Activated B cell treated with CpG ODN at 0.5 μM for 24 hours (primary cell): ENCODE results near the gene RNASE8. TPM values are rescaled to one million over a fixed set of nuclear protein-coding genes. Genes with fewer than 3 reads are reported as not detected.

Experiments used
- ATAC-seq: fragments of 200-7000 bp; cut with Tn5 transposase; one replicate; pipeline ENCODE4 v1.10.0; 2021; ENCODE audit warnings: low read depth, mild to moderate bottlenecking, moderate library complexity
- CTCF ChIA-PET: fragments of 350-600 bp; sonication (Branson Sonifier 250); formaldehyde crosslinking; loops from one replicate; lab custom pipeline; 2021; ENCODE audit warnings: antibody characterized with exemption; lab: Charles Lee
- POLR2A ChIA-PET: fragments of 350-600 bp; sonication (Branson Sonifier 250); formaldehyde crosslinking; loops from one replicate; lab custom pipeline; 2021; ENCODE audit warnings: antibody characterized with exemption; lab: Charles Lee
- DNase-seq: peaks from one replicate; pipeline ENCODE4 v3.0.0; 2022
- H3K27ac Mint-ChIP-seq: one replicate; pipeline ENCODE4 v1.8.0; 2020; ENCODE audit warnings: mixed read lengths
- H3K27me3 Mint-ChIP-seq: one replicate; pipeline ENCODE4 v1.8.0; 2021; ENCODE audit warnings: mixed read lengths
- H3K36me3 Mint-ChIP-seq: one replicate; pipeline ENCODE4 v1.8.0; 2021; ENCODE audit warnings: low read depth, mixed read lengths
- H3K4me1 Mint-ChIP-seq: one replicate; pipeline ENCODE4 v1.8.0; 2021; ENCODE audit warnings: mixed read lengths
- H3K4me3 Mint-ChIP-seq: one replicate; pipeline ENCODE4 v1.8.0; 2020; ENCODE audit warnings: mild to moderate bottlenecking, mixed read lengths
- H3K9me3 Mint-ChIP-seq: one replicate; pipeline ENCODE4 v1.8.0; 2020; ENCODE audit warnings: mixed read lengths
- CTCF ChIP-seq: fragments of 200-600 bp; IDR thresholded peaks from one replicate; pipeline ENCODE4 v1.8.0; 2022; ENCODE audit warnings: antibody characterized with exemption, mild to moderate bottlenecking
- intact Hi-C: fragments of 100-400 bp; cut with micrococcal nuclease; formaldehyde crosslinking; loops from one replicate; pipeline ENCODE4 v1.15.1; 2024
- total RNA-seq: library from RNA; stranded (reverse); gene quantifications from 2 replicates; pipeline ENCODE4 v1.2.3, GENCODE V29; 2022

Gene RNASE8
- total RNA-seq, 1 donor from 2014 or later, result not detected

GRCh38 chr14:21104448-21105060 is 46.9 kb downstream of the RNASE8 start:
- no peaks in the 10 kb centered on the region for H3K36me3 Mint-ChIP-seq
- intact Hi-C loops, result loop anchor here (1.0 to 10.0 kb wide), 10 partner anchors 12 to 650 kb away; partner anchors contain the start of genes APEX1, HNRNPC, METTL17 and OSGEP
- ChIA-PET CTCF (interaction anchor here (0.8 to 14.7 kb wide), 13 partner anchors 9 to 409 kb away, joined by 3 to 257 read pairs (median 7); partner anchors contain the start of gene ARHGEF40), POLR2A (interaction anchor here (0.5 to 2.9 kb wide), 10 partner anchors 12 to 423 kb away, joined by 3 to 29 read pairs (median 6); partner anchors contain the start of genes ARHGEF40, METTL3 and NDRG2)
- H3K27me3 Mint-ChIP-seq, result peaks cover 10% of the 10 kb centered on the region
- H3K27ac Mint-ChIP-seq, result peak overlapping the region; percentile 90
- ATAC-seq (peak; percentile 49), DNase-seq (no peak)
- TF ChIP-seq CTCF, result peak; percentile 77
- peak overlapping the region; percentile 79 for H3K4me3 Mint-ChIP-seq
- H3K9me3 Mint-ChIP-seq, result no peaks in the 10 kb centered on the region
- H3K4me1 Mint-ChIP-seq, result peaks cover 15% of the 10 kb centered on the region

- Mint-ChIP-seq H3K4me1 (peaks cover 15% of the 10 kb centered on the region), H3K27ac (no peak overlapping the region), H3K9me3 (no peaks in the 10 kb centered on the region), H3K27me3 (peaks cover 8% of the 10 kb centered on the region), H3K4me3 (no peak overlapping the region), H3K36me3 (no peaks in the 10 kb centered on the region)
- ChIA-PET POLR2A (interaction anchor here (0.5 to 2.9 kb wide), 7 partner anchors 13 to 285 kb away, joined by 3 to 29 read pairs (median 16); partner anchors contain the start of genes ARHGEF40 and NDRG2), CTCF (interaction anchor here (0.8 to 14.7 kb wide), 13 partner anchors 9 to 409 kb away, joined by 3 to 257 read pairs (median 7); partner anchors contain the start of gene ARHGEF40)
- intact Hi-C loops, result loop anchor here (10.0 kb wide), 3 partner anchors 160 to 650 kb away; partner anchors contain the start of genes APEX1, HNRNPC, OSGEP and RNASE6
- no peak for TF ChIP-seq CTCF
- ATAC-seq, result no peak
- DNase-seq, result no peak
These were observed 47.5 kb downstream of the RNASE8 start for GRCh38 chr14:21105095-21105494.

- Mint-ChIP-seq H3K9me3 (no peaks in the 10 kb centered on the region), H3K36me3 (no peaks in the 10 kb centered on the region), H3K27me3 (peaks cover 2% of the 10 kb centered on the region), H3K4me1 (peaks cover 15% of the 10 kb centered on the region), H3K4me3 (no peak overlapping the region), H3K27ac (no peak overlapping the region)
- ATAC-seq (no peak), DNase-seq (no peak)
- ChIA-PET POLR2A (no interaction called here), CTCF (interaction anchor here (4.6 to 14.7 kb wide), 4 partner anchors 13 to 90 kb away, joined by 62 to 257 read pairs (median 108); partner anchors contain the start of gene ARHGEF40)
- intact Hi-C loops, result loop anchor here (10.0 kb wide), 3 partner anchors 159 to 651 kb away; partner anchors contain the start of genes APEX1, HNRNPC, OSGEP and RNASE6
- no peak for TF ChIP-seq CTCF
These were observed 48.5 kb downstream of the RNASE8 start for GRCh38 chr14:21106176-21106497.

GRCh38 chr14:21106498-21107282 is 49.1 kb downstream of the RNASE8 start:
- Mint-ChIP-seq H3K4me3 (peak overlapping the region; percentile 52), H3K9me3 (no peaks in the 10 kb centered on the region), H3K36me3 (no peaks in the 10 kb centered on the region), H3K27ac (peak overlapping the region; percentile 59), H3K4me1 (peaks cover 15% of the 10 kb centered on the region), H3K27me3 (peaks cover under 1% of the 10 kb centered on the region)
- ATAC-seq, result no peak
- peak; percentile 56 for DNase-seq
- TF ChIP-seq CTCF, result no peak
- CTCF ChIA-PET, result interaction anchor here (4.6 to 14.7 kb wide), 4 partner anchors 14 to 91 kb away, joined by 62 to 257 read pairs (median 108); partner anchors contain the start of gene ARHGEF40
- POLR2A ChIA-PET, result no interaction called here
- intact Hi-C loops, result loop anchor here (10.0 kb wide), 3 partner anchors 158 to 652 kb away; partner anchors contain the start of genes APEX1, HNRNPC, OSGEP and RNASE6
